A549 treated with CpdA at 1 μM for 4 hours (cell line): Measurements from ENCODE around the gene KCNQ5. TPM values are rescaled to one million over a fixed set of nuclear protein-coding genes. Genes with fewer than 3 reads are reported as not detected.

Experiments used
- total RNA-seq: library from RNA; stranded (reverse); fragments of 200-300 nt; extraction: Qiagen RNA extraction; gene quantifications from 5 replicates; pipeline ENCODE4 v1.2.3, GENCODE V29; 2022; ENCODE audit warnings: low read depth

The KCNQ5 gene
- 1.7 to 3.4 TPM (median 1.9 TPM) in 5 replicates for total RNA-seq

DNA sequence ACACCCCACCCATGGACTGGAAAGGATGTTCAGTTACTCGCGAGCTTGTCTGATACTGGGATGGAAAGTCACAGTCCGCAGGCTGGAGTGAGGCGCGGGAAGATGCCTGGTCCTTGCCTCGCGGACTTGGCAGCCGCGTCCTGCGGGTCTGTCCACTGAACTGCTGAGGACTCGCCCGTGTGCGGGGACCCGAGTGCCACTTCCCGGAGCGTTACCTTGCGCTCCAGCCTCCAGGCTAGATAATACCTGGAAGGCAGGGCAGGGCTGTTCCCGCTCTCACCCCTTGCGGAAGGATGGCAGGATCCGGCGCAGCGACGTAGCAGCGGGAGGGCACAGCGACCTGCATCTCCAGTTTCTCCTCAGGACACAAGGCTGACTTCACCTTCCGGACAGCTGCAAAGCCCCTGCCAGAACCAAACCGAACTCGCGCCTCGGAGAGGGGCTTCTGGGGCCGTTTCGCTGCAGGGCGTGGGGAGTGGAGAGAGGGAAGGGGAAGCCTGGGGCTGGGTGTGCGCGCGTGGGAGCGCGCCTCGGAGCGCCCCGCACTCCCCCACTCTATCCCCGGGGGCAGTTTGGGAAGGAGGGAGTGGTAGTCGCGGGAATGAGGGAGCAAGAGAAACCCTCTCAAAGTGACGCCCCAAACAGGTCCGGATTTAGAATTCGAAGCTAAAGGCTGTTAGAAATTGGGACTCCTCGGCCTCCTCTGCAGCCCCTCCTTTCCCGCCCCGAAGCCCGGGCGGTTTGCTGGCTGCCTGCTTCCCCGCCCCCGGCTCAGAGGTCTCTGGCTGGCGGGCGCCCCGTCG lies at the start of gene KCNQ5:
KCNQ5 (plus strand) TSS at position 774 of the 803 bp plus-strand sequence.

DNA sequence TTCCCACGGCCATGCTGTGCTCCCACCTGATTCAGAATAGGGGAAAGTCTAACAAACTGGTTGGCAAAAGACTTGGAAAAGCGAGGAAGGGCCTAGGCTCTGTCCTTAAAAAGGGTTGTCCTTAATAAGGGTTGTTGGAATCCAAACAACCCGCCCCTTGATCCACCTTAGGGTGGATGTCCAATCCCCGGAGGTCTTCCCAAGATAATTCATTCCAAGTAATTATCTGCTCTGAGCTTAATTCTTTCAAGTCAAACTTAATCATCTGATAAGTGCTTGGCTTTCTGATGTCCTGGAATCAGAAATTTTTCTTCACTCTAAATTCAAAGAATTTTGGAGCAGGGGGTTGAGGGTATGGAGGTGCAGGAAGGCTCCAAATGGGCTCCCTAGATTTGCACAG lies 603.5 kb downstream of the KCNQ5 start, which contains the start of gene KHDC1L:
KHDC1L (minus strand) TSS at position 101 of the 400 bp plus-strand sequence; CDS start at position 13, 88 bp downstream.

